NK-92 (cell line): ENCODE measurements around the gene CHSY1.
"Not testable (repeated sequence)": the region's sequence is repeated elsewhere in the genome, so short reads cannot be mapped to it uniquely, and the experiment has no call there.

Source experiments
- DNase-seq: peaks from one replicate; lab custom pipeline; 2025; ENCODE audit not compliant: unreplicated experiment; lab: John Stamatoyannopoulos, UW

Gene CHSY1, protein sequence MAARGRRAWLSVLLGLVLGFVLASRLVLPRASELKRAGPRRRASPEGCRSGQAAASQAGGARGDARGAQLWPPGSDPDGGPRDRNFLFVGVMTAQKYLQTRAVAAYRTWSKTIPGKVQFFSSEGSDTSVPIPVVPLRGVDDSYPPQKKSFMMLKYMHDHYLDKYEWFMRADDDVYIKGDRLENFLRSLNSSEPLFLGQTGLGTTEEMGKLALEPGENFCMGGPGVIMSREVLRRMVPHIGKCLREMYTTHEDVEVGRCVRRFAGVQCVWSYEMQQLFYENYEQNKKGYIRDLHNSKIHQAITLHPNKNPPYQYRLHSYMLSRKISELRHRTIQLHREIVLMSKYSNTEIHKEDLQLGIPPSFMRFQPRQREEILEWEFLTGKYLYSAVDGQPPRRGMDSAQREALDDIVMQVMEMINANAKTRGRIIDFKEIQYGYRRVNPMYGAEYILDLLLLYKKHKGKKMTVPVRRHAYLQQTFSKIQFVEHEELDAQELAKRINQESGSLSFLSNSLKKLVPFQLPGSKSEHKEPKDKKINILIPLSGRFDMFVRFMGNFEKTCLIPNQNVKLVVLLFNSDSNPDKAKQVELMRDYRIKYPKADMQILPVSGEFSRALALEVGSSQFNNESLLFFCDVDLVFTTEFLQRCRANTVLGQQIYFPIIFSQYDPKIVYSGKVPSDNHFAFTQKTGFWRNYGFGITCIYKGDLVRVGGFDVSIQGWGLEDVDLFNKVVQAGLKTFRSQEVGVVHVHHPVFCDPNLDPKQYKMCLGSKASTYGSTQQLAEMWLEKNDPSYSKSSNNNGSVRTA

DNA sequence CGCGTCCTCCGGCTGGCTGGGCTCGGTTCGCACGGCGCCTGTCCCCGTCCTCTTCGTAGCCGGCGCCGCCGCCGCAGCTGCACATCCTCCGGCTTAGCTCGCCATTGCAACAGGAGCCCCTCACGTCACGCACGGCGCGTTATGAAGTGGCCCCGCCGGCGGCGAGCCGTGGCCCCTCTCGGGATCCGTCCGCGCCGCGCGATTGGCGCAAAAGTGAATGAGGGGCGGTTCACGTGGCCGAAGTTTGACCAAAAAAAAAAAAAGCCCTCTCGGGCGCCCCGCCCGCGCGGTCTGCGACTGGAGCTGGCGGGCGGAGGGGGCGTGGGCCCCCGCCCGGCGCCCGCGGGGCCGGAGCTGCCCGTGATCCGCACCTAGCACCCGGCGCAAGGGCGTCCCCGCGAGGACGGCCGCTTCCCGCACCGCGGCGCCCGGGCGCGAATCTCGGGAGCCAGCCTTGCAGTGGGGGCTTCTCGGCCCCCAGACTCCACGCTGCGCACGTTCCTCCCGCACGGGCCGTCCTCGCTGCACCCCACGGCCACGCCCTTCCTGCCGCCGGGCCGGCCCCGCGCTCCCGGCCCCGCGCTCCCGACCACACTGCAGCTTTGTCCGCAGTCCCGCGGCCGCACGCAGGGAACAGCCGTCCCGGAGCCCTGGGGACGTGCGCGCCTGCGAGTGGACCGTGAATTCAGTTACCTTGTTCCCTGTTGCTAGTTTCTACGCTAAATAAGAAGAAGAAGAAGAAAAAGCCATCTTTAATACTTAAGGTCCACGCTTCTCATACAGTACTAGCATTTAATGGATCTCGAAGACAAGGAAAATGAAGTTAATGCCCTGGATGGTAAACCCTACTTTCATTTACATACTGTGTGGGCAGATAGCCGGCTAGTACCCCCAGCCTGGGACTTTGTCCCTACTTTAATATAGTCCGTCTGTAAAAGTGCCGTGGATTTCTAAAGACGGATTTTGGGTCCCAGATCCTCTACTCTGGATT lies at the start of gene CHSY1:
Gene CHSY1 (minus strand): TSS at position 219 of the 991 bp plus-strand sequence. CDS start 592 bp downstream, outside the sequence.
- DNase-seq: no peak

GRCh38 chr15:101296418-101297405 lies 44.9 kb upstream of the CHSY1 start:
- no peak for DNase-seq

DNA sequence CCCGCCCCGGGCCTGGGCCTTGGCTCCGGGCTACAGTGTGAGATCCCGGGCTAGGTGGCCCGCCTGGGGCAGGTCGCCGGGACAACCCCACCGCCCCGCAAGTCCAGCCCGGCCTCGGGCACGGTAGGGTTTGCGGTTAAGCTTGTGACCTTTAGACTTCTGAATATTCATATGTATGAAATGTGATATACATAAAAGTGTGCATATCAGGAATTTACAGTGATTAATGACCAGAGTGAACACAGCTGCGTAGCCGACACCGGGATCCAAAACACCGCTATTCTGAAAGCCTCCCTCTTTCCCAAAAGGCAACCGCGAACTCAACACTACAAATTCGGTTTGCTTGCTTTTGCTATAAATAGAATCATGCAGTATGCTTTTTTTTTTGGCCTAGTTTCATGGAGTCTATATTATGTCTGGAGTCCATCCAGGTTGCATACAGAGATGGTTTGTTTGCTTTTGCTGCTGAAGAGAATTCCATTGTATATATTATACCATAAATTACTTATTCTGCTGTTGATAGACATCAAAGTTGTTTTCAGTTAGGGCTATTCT lies 43.8 kb upstream of the CHSY1 start:
- DNase-seq: no peak

DNA sequence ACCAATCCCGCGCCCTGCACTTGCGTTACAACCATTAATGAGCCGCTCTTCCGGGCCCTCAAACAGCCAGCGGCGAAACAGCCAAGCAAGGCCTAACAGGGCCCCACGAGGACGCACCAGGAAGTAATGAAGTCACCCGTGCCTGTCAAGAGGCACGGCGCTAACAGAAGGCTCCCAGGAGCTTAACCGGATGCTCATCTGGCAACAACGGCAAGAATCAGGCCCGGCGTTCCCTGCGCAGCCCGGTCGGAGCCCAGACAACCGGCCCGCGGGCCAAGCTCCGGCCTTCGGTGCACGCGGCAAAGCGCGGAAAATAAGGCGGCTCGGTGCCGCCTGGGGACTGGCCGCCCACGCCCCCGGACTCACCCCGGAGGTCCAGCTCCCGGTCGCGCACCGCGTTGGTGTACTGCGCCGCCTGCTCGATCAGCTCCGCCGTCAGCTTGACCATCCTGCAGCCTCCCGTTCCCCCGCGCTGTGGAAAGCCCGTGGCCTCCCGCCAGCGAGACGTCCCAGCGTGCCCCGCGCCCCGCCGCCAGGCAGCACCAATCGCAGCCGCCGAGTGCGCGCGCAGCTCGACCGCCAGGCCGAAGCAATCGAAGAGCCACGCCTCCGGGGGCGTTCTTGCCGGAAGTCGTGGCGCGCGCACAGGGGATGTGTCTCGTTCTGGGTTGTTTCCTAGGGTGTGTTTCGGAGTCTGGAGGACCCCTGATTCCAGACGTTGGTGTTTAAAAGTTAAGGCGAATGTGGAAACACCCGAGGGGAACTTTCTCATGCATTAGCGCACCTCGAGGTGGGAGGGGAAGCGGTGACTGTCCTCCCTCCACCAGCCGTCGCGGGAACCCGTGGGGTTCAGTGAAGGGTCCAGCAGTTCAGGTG lies 43.1 kb upstream of the CHSY1 start, which contains the start of gene SNRPA1:
Gene SNRPA1 (minus strand): TSS at position 518 of the 876 bp plus-strand sequence. CDS start 70 bp downstream, at position 448.
- peak; percentile 79 for DNase-seq

DNA sequence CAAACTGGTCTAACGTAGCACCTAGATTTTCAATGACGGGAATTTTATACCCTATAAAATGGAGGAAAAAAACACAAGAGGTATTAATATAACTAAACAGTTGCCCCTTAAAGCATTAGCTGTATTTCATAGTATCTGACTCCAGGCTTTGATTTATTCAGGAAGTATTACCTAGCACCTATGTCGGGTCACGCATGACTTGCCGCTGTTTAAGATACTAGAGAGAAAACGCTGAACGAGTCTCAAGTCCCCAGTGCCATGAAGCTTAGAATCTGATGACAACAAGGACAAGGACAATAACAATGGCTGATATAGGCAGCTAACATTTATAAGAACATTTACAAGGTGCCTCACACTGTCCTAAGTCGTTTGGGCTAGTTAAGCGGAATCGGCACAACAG lies 41.3 kb upstream of the CHSY1 start:
- DNase-seq: no peak

- no peak for DNase-seq
Measured at GRCh38 chr15:101288905-101289513, 37.2 kb upstream of the CHSY1 start.

GRCh38 chr15:101287342-101287741 lies 35.5 kb upstream of the CHSY1 start:
- DNase-seq: not testable (repeated sequence)

- DNase-seq: no peak
Measured at GRCh38 chr15:101286471-101287114, 34.7 kb upstream of the CHSY1 start.

DNA sequence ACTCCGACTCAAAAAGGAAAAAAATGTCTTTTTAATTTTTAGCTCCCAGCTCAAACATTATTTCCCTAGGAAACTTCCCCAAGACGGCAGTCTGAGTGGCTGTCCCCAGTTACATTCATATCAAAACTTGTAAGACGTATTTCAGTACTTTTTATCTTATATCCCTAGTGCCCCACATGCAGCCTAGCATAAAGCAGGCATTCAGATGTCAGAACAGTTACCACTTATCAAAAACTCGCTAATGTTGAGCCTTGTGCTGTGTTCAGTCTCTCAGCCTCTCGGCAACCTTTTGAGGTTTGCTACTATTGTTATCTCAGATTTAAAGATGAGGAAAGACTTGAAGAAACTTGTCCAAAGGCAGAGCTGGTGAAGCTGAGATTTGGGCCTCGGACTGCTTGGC lies 32.1 kb upstream of the CHSY1 start:
- DNase-seq: no peak

GRCh38 chr15:101280007-101280406 lies 28.2 kb upstream of the CHSY1 start:
- DNase-seq: no peak

GRCh38 chr15:101277943-101278564 lies 26.2 kb upstream of the CHSY1 start:
- DNase-seq: no peak

- no peak for DNase-seq
Measured at GRCh38 chr15:101277038-101277822, 25.4 kb upstream of the CHSY1 start, which contains the start of gene SELENOS. SELENOS (minus strand) TSS chr15:101277485; CDS start chr15:101277417, 68 bp downstream.

DNA sequence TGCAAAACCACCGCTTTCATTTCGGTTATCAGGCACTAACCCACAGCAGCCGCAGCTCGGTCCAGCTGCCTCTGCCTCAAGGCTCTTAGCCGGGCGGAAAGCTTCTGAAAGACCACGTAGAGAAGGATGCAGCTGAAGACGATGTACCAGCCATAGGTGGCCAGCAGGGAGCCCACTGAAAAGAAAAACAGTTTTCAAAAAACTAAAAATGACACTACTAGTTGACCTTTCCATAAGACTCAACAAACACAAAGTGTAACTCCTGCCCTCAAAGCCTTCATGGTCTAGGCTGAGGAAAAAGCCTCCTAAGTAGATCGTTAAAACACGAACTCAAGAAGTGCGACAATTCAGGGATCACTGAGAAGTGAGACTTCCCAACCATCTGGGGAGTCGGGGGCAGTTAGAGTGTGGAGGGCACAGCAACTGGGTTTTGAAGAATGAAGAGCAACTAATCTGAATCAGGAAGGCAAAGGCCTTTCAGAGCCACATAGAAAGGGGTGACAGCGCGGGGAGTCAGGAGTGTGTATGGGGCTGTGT lies 24.7 kb upstream of the CHSY1 start:
- DNase-seq: no peak

- no peak for DNase-seq
Measured at GRCh38 chr15:101275018-101275417, 23.2 kb upstream of the CHSY1 start.

DNA sequence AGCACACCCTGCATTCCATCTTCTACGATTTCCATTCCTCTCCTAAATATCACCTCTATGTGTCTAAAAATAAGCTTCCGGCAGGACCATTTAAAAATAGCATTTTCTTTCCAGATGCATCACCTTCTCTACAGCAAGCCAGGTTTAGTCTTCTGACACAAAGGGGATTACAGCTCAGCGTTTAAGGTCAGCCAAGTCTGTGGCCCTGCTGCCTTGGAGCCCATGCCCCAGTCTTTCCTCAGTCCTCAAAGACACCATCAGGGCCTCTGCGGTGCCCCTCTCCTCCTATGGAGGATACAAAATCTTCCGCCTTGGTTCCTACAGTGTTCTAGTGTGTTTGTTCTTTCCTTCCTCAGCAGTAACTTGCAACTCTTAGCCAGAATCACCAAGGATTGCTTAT lies 21.7 kb upstream of the CHSY1 start:
- DNase-seq: no peak

DNA sequence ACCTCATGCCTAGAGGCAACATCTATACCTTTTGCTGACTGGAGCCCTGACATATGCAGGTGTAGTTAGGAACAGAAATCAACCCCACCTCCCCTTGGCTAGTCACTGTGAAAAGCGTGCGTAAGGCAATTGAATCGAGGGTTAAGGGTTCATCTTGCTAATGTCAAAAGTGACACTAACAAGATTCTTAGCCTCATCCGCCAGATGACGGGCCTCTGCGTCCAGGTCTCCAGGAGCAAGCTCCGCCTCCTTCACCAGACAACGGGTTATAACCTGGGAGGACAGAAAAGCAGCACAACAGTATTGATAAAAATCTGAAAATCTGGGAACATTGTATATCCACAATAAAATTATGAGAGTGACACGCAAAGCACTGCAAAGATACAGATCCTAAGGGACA lies 20.7 kb upstream of the CHSY1 start:
- DNase-seq: no peak
